Peyer's patch (tissue), 4 donors: ENCODE results near the gene GNB5. TPM values are rescaled to one million over a fixed set of nuclear protein-coding genes. Genes with fewer than 3 reads are reported as not detected.

Source experiments
- DNase-seq, 3 donors: peaks; one replicate each; pipeline ENCODE4 v3.0.0-alpha.2; 2017 to 2019
- H3K27ac ChIP-seq, 4 donors: fragments of 200-600 bp; sonication (generic); one replicate each; pipeline ENCODE4 v1.5.1; 2016 to 2019
- H3K27me3 ChIP-seq, 2 donors: fragments of 200-600 bp; sonication (generic); one replicate each; pipeline ENCODE4 v1.5.1; 2019
- H3K36me3 ChIP-seq, 3 donors: fragments of 200-600 bp; sonication (generic); one replicate each; pipeline ENCODE4 v1.5.1; 2016 to 2019
- H3K4me1 ChIP-seq, 4 donors: fragments of 200-600 bp; sonication (generic); one replicate each; pipeline ENCODE4 v1.5.1; 2016 to 2019
- H3K4me3 ChIP-seq, 4 donors: fragments of 200-600 bp; sonication (generic); 1 replicate in 3 of 4; 2 replicates in 1 of 4; pipeline ENCODE4 v1.5.1; 2016 to 2019; ENCODE audit warnings: mild to moderate bottlenecking in 1 of 4
- H3K9me3 ChIP-seq, 4 donors: fragments of 200-600 bp; sonication (generic); one replicate each; pipeline ENCODE4 v1.5.1; 2016 to 2019; ENCODE audit warnings: mild to moderate bottlenecking in 1 of 4
- CTCF ChIP-seq, 6 experiments: fragments of 450-650 bp in 4 of 6; fragments of 200-600 bp in 2 of 6; sonication (generic) in 1 of 6; IDR thresholded peaks; one replicate each; pipeline ENCODE4 v1.5.1; 2017 to 2019; ENCODE audit warnings: antibody characterized with exemption in 6 of 6, mild to moderate bottlenecking in 3 of 6, moderate library complexity in 1 of 6
- POLR2A ChIP-seq, 2 donors: fragments of 450-650 bp; IDR thresholded peaks; one replicate each; pipeline ENCODE4 v1.5.1; 2017; ENCODE audit warnings: antibody characterized with exemption in 2 of 2, mild to moderate bottlenecking in 2 of 2, moderate library complexity in 2 of 2
- total RNA-seq, 4 donors: library from RNA; depleted of rRNA; stranded (reverse); fragments of >200 nt; gene quantifications; one replicate each; pipeline ENCODE4 v1.1.0, GENCODE V29; 2016

The GNB5 gene
- total RNA-seq, 4 donors from 2014 or later, result 6.1 to 120 (median 7.6) TPM

DNA sequence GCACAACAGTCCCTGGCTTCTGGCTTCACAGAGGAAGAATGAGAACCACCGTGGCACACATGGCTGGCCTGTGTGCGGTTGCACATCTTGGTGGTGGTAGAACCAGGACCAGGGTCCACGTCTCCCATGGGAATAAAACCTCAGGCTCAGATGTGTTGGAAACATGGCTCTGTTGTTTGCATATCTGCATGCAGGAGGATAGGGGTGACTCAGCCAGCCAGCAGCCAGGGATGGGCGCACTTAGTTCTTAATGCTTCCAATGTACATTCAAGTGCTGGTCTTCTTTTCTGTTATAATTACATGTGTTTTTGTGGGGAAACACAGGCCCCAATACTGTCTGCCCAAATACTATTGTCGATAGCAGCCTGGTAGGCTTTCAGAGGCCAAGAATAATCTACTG lies 42.8 kb downstream of the GNB5 start:
- Histone ChIP-seq H3K9me3 (no peaks in the 10 kb centered on the region), H3K27ac (no peak overlapping the region), H3K36me3 (peaks cover 0 to 5% (median 0%) of the 10 kb centered on the region in 3 donors), H3K4me3 (no peak overlapping the region), H3K27me3 (no peaks in the 10 kb centered on the region), H3K4me1 (no peaks in the 10 kb centered on the region)
- peak in 1 of 3 donors; percentile 21 for DNase-seq
- TF ChIP-seq POLR2A (IDR thresholded peaks at IDR 0.05) (no peak), CTCF (IDR thresholded peaks at IDR 0.05) (no peak)

DNA sequence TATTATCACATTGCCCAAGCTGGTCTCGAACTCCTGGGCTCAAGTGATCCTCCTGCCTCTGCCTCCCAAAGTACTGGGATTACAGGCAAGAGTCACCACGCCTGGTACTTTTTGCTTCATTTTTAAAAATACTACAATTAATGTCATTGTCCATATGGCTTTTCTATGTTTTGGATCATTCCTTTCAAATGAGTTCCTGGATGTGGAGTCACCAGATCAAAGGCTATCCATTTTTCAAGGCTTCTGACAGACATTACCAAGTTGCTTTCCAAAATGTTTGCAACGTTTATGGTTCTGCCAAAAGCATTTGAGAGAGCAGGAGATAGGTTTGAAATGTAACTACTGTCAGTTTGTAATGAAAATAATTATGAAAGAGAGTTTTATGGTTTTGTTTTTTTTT lies 44.4 kb downstream of the GNB5 start:
- Histone ChIP-seq H3K4me3 (no peak overlapping the region), H3K27me3 (no peaks in the 10 kb centered on the region), H3K27ac (no peak overlapping the region), H3K4me1 (no peaks in the 10 kb centered on the region), H3K36me3 (peaks cover 0 to 5% (median 0%) of the 10 kb centered on the region in 3 donors), H3K9me3 (no peaks in the 10 kb centered on the region)
- DNase-seq, result no peak
- TF ChIP-seq POLR2A (IDR thresholded peaks at IDR 0.05) (no peak), CTCF (IDR thresholded peaks at IDR 0.05) (no peak)

- Histone ChIP-seq H3K4me1 (no peaks in the 10 kb centered on the region), H3K27me3 (no peaks in the 10 kb centered on the region), H3K27ac (no peak overlapping the region), H3K9me3 (no peaks in the 10 kb centered on the region), H3K4me3 (no peak overlapping the region), H3K36me3 (peaks cover 0 to 5% (median 0%) of the 10 kb centered on the region in 3 donors)
- TF ChIP-seq POLR2A (IDR thresholded peaks at IDR 0.05) (no peak), CTCF (IDR thresholded peaks at IDR 0.05) (no peak)
- no peak for DNase-seq
Measured at GRCh38 chr15:52146261-52146660, 44.9 kb downstream of the GNB5 start.

- Histone ChIP-seq H3K9me3 (no peaks in the 10 kb centered on the region), H3K27ac (no peak overlapping the region), H3K36me3 (peaks cover 0 to 5% (median 0%) of the 10 kb centered on the region in 3 donors), H3K4me3 (no peak overlapping the region), H3K27me3 (no peaks in the 10 kb centered on the region), H3K4me1 (no peaks in the 10 kb centered on the region)
- no peak for DNase-seq
- no peak for TF ChIP-seq POLR2A (IDR thresholded peaks at IDR 0.05)
Measured at GRCh38 chr15:52144656-52145178, 46.5 kb downstream of the GNB5 start.

GRCh38 chr15:52143873-52144272 lies 47.3 kb downstream of the GNB5 start:
- TF ChIP-seq CTCF (IDR thresholded peaks at IDR 0.05) (no peak), POLR2A (IDR thresholded peaks at IDR 0.05) (no peak)
- Histone ChIP-seq H3K4me1 (no peaks in the 10 kb centered on the region), H3K27me3 (no peaks in the 10 kb centered on the region), H3K36me3 (peaks cover 0 to 5% (median 0%) of the 10 kb centered on the region in 3 donors), H3K4me3 (no peak overlapping the region), H3K27ac (no peak overlapping the region), H3K9me3 (no peaks in the 10 kb centered on the region)
- DNase-seq, result no peak

DNA sequence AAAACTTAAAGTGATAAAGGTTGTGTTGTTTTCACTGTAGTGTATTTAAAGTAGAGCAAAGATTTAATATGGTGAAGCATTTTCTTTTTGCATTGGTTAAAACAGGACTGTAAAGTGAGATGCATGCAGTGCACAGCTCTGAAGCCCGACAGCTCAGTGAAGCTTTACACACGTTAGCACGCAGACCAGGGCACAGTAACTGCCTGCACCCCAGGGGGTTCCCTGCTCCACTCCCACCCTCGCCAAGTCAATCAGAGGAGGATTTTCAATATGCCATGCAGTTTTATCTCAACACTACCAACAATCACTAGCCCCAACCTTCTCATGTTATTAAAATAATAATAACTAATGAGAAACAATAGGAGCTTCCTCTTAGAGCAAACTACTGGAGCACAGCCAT lies 50.5 kb downstream of the GNB5 start:
- Histone ChIP-seq H3K27me3 (no peaks in the 10 kb centered on the region), H3K4me3 (no peak overlapping the region), H3K9me3 (no peaks in the 10 kb centered on the region), H3K4me1 (peaks cover 0 to 20% (median 7%) of the 10 kb centered on the region in 4 donors), H3K36me3 (no peaks in the 10 kb centered on the region), H3K27ac (no peak overlapping the region)
- DNase-seq, result peak in 1 of 3 donors; percentile 27
- TF ChIP-seq POLR2A (IDR thresholded peaks at IDR 0.05) (no peak), CTCF (IDR thresholded peaks at IDR 0.05) (no peak)
